ENCODE results near the gene CLCN3.

DNA sequence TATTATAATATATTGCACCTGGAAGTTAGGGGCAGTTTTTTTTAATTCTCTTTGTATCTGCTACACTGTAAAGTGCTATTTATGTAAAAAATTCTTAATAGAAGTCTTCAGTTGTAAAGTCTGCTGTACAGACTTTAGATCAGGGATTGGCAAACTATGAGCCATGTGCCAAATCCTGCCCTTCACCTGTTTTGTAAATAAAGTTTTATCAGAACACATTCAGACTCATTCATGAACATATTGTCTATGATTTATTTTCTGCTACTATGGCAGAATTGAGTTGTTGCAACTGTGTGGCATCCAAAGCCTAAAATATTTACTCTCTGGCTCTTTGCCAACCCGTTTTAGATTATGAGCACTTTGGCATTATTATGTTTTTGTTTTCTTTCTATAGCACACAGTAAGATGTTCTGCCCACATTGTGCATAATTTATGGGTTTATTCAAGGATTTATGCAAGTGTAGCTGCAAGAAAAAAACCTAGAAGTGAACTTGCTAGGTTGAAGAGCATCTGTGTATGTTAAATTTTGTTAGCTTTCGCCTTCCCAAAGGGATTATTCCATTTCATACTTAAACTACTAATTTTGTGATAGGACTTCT, 56.9 kb downstream of the CLCN3 start:
- TF ChIP-seq SIN3A (IDR thresholded peaks at IDR 0.05; ENCODE audit: borderline replicate concordance, insufficient read depth, low read length) (no peak), POLR2AphosphoS5 (IDR thresholded peaks at IDR 0.05; ENCODE audit: low read depth, low read length) (no peak), TAF1 (IDR thresholded peaks at IDR 0.05; ENCODE audit: borderline replicate concordance, insufficient read depth, low read length) (no peak)
- TF ChIP-seq, protein P1, sequence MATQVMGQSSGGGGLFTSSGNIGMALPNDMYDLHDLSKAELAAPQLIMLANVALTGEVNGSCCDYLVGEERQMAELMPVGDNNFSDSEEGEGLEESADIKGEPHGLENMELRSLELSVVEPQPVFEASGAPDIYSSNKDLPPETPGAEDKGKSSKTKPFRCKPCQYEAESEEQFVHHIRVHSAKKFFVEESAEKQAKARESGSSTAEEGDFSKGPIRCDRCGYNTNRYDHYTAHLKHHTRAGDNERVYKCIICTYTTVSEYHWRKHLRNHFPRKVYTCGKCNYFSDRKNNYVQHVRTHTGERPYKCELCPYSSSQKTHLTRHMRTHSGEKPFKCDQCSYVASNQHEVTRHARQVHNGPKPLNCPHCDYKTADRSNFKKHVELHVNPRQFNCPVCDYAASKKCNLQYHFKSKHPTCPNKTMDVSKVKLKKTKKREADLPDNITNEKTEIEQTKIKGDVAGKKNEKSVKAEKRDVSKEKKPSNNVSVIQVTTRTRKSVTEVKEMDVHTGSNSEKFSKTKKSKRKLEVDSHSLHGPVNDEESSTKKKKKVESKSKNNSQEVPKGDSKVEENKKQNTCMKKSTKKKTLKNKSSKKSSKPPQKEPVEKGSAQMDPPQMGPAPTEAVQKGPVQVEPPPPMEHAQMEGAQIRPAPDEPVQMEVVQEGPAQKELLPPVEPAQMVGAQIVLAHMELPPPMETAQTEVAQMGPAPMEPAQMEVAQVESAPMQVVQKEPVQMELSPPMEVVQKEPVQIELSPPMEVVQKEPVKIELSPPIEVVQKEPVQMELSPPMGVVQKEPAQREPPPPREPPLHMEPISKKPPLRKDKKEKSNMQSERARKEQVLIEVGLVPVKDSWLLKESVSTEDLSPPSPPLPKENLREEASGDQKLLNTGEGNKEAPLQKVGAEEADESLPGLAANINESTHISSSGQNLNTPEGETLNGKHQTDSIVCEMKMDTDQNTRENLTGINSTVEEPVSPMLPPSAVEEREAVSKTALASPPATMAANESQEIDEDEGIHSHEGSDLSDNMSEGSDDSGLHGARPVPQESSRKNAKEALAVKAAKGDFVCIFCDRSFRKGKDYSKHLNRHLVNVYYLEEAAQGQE (IDR thresholded peaks at IDR 0.05; ENCODE audit: insufficient read depth in 1 of 2, low read depth in 2 of 2, low read length in 2 of 2) = no peak
